Activated CD4-positive, alpha-beta T cell treated with anti-CD3 and anti-CD28 coated beads, Interleukin-2, amount 10 ng/mL, durations not matched to agents 7 days and 5 days (primary cell): ENCODE measurements around the gene IL16. TPM values are rescaled to one million over a fixed set of nuclear protein-coding genes. Genes with fewer than 3 reads are reported as not detected.

Source experiments
- CTCF ChIA-PET: fragments of 350-600 bp; sonication (Branson Sonifier 250); formaldehyde crosslinking; loops from one replicate; lab custom pipeline; 2021; ENCODE audit warnings: antibody characterized with exemption; lab: Charles Lee
- POLR2A ChIA-PET: fragments of 350-600 bp; sonication (Branson Sonifier 250); formaldehyde crosslinking; loops from one replicate; lab custom pipeline; 2021; ENCODE audit warnings: antibody characterized with exemption; lab: Charles Lee
- DNase-seq: peaks from one replicate; pipeline ENCODE4 v3.0.0-alpha.2; 2020
- H3K27ac Mint-ChIP-seq: one replicate; pipeline ENCODE4 v1.8.0; 2021; ENCODE audit warnings: mild to moderate bottlenecking, moderate library complexity, mixed read lengths
- H3K27me3 Mint-ChIP-seq: one replicate; pipeline ENCODE4 v1.8.0; 2021; ENCODE audit warnings: mixed read lengths
- H3K36me3 Mint-ChIP-seq: one replicate; pipeline ENCODE4 v1.8.0; 2021; ENCODE audit warnings: low read depth, mixed read lengths
- H3K4me1 Mint-ChIP-seq: one replicate; pipeline ENCODE4 v1.8.0; 2021; ENCODE audit warnings: mixed read lengths
- H3K4me3 Mint-ChIP-seq: one replicate; pipeline ENCODE4 v1.8.0; 2021; ENCODE audit warnings: mild to moderate bottlenecking, moderate library complexity, mixed read lengths
- H3K9me3 Mint-ChIP-seq: one replicate; pipeline ENCODE4 v1.8.0; 2021; ENCODE audit warnings: mixed read lengths
- total RNA-seq, 2 experiments: library from RNA; stranded (reverse); gene quantifications; one replicate each; pipeline ENCODE4 v1.2.3, GENCODE V29; 2021

The IL16 gene
- total RNA-seq, 2 experiments from 2014 or later, result 239 to 242 TPM

DNA sequence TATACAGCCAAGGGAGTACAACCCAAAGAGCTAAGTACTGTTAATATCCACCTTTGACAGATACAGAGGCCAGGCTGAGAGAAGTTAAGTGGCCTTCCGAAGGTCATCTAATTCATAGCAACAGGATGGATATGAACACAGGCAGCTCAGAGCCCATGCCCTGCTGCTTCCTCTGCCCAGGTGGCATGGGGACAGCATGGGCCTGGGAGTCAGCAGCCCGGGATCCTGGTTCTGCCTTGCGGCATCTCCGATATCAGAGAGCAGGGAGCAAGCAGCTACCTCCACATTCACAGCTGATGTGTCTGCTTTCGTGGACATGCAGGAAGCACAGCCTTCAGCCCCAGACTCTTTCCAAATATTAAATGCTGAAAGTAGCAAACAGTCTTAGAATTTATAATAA is 71.7 kb downstream of the IL16 start:
- ChIA-PET CTCF (interaction anchor here (0.9 to 4.0 kb wide), 5 partner anchors 12 to 164 kb away, joined by 3 to 50 read pairs (median 4); no protein-coding TSS in a partner anchor), POLR2A (no interaction called here)
- Mint-ChIP-seq H3K27ac (no peak overlapping the region), H3K4me3 (no peak overlapping the region), H3K36me3 (no peaks in the 10 kb centered on the region), H3K9me3 (no peaks in the 10 kb centered on the region), H3K4me1 (peaks cover 46% of the 10 kb centered on the region), H3K27me3 (peaks cover 7% of the 10 kb centered on the region)
- no peak for DNase-seq

DNA sequence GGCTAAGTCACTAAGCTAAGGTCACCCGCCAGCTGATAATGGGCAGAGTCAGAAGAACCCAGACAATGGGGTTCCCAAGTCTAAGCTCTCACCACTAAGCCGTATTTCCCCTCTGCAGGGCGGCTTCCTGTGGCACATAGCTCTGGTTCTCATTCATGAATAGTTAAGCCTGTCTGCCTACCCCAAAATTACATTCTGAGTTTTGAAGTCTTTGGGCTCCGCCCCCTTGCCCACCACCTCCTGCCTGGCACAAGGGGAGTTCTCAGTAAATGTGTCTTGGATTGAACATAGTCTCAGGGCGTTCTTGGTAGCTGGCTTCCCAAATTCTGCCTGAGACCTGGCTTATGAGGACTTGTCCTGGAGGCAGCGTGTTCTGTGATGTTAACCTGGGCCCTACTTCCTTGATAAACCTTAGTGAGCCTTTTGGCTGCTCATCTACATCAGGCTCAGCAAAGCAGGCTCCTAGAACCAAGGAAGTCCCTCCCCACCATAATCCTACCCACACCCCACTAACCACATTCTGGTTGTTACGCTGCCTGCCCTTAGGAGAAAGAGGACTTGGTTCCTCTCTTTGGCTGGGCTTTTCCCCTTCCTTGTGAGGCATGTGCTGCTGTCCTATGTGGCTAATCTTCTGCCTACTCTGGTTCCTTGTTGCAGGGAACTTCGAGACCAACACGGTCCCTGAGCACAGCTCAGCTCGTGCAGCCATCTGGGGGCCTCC is 72.4 kb downstream of the IL16 start:
- Mint-ChIP-seq H3K4me1 (peaks cover 46% of the 10 kb centered on the region), H3K9me3 (no peaks in the 10 kb centered on the region), H3K27me3 (peaks cover 7% of the 10 kb centered on the region), H3K4me3 (no peak overlapping the region), H3K36me3 (no peaks in the 10 kb centered on the region), H3K27ac (peak overlapping the region; percentile 71)
- CTCF ChIA-PET, result interaction anchor here (0.6 to 4.0 kb wide), 5 partner anchors 30 to 160 kb away, joined by 3 to 50 read pairs (median 4); no protein-coding TSS in a partner anchor
- DNase-seq, result no peak
- POLR2A ChIA-PET, result no interaction called here

DNA sequence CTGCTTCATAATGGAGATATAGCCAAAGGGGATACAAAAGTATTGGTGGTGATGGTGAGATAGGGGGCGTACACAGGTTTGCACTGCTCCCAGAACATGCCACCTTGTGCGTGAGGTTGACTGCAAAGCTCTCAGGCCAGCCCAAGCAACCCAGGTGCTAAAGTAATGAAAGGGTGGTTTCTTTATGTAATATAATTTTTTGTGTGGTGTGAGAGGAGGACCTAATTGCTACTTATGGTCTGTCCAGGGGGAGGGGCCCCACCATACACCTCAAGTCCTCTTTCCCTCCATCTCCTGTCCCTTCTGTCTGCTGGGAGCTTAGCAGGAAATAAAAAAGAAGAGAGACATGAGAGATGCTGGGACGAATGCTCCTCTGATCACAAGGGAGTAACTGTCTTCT is 73.5 kb downstream of the IL16 start:
- Mint-ChIP-seq H3K36me3 (no peaks in the 10 kb centered on the region), H3K4me3 (no peak overlapping the region), H3K9me3 (no peaks in the 10 kb centered on the region), H3K27me3 (peaks cover under 1% of the 10 kb centered on the region), H3K27ac (no peak overlapping the region), H3K4me1 (peaks cover 51% of the 10 kb centered on the region)
- DNase-seq, result no peak
- CTCF ChIA-PET, result interaction anchor here (1.3 kb wide), 1 partner anchor 118 kb away, joined by 3 read pairs; no protein-coding TSS in a partner anchor
- POLR2A ChIA-PET, result no interaction called here

DNA sequence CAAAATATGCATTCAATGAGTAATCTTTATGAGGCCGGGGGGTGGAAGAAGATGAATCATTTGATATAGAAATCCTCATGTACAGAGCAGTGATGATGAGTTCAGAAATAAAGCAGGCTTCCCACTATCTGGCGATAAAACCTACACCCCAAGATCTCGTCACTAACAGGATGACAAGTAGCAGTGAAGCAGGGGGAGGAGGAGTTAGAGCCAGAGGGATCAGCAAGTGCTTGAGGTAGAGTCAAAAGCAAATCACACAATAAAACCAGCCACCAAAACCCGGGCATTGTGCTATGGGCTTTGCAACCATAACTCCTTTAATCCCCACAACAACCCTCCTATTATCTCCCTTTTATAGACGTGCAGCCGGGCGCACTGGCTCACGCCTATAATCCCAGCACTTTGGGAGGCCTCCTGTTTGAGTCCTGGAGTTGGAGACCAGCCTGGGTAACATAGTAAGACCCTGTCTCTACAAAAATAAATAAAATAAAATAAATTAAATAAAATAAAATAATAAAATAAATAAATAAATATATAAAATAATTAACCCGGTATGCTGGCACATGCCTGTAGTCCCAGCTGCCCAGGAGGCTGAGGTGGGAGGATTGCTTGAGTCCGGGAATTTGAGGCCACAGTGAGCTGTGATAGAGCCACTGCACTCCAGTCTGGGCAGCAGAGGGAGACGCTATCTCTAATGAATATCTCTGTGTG is 74.3 kb downstream of the IL16 start:
- H3K27me3 Mint-ChIP-seq, result no peaks in the 10 kb centered on the region
- peaks cover 51% of the 10 kb centered on the region for H3K4me1 Mint-ChIP-seq
- POLR2A ChIA-PET, result no interaction called here
- no peak for DNase-seq
- no peaks in the 10 kb centered on the region for H3K9me3 Mint-ChIP-seq
- CTCF ChIA-PET, result no interaction called here
- H3K36me3 Mint-ChIP-seq, result no peaks in the 10 kb centered on the region
- no peak overlapping the region for H3K27ac Mint-ChIP-seq
- no peak overlapping the region for H3K4me3 Mint-ChIP-seq

DNA sequence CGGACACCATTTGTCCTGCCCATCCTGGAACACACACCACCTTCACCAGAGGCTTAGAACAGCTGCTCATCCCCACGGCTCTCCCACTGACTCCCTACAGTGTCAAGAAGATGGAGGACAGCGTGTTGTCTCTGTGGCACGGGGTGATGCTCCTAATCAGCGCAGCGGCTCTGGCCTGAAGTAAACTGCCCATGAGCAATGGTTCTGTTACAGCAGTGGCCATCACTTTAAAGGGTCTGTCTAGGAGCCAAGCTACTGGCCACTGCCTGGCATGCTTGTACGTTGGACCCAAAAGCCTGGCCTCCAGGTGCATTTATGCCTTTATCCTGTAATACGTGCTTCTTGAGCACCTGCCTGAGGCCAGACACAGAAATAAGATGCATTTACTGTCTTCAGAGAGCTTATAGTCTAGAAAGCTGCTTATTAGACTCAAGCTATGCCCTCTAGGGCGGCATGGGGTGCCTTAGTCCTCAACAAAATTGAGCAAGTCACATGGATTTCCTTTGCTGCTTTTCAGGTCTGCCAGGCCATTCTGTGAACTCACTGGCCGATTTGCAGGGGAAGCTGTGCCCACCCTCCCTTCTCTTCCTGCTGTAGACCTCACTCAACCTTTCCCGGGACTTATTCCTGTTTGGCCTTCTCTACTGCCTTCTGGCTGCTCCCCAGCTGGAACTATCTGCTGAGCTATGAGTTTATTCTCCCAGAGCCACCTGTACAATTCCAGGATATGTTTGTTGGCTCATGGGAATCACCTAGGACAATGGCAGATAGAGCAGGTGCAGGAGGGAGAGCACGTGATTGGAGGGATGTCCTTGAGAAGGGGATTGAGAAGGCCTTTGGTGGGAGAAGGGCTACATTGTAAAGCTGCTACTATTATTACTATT is 75.3 kb downstream of the IL16 start:
- H3K27ac Mint-ChIP-seq, result no peak overlapping the region
- no peaks in the 10 kb centered on the region for H3K27me3 Mint-ChIP-seq
- no peak overlapping the region for H3K4me3 Mint-ChIP-seq
- CTCF ChIA-PET, result interaction anchor here (0.8 kb wide), 1 partner anchor 342 kb away, joined by 3 read pairs; no protein-coding TSS in a partner anchor
- H3K9me3 Mint-ChIP-seq, result peaks cover 5% of the 10 kb centered on the region
- H3K4me1 Mint-ChIP-seq, result peaks cover 48% of the 10 kb centered on the region
- no peak for DNase-seq
- peaks cover 6% of the 10 kb centered on the region for H3K36me3 Mint-ChIP-seq
- POLR2A ChIA-PET, result no interaction called here

DNA sequence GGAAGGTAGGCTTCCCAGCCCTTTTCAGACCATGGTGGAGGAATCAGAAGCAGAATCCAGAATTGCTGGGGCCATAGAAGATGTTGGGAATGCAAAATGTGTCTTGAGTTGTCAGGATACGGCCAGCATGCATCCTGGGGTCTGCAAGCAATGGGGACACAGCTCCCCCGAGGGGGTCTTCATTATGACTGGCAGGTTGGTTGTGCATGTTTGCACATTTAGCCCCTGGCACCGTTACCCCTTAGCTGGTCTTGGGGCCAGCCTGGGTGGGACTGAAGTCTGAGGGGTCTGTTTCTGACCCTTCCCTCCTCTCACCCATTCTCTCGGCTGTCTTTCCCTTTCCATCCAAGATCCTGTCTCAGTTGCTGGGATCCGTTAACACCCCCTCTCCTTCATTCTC is 76.5 kb downstream of the IL16 start:
- DNase-seq, result no peak
- H3K4me3 Mint-ChIP-seq, result no peak overlapping the region
- peak overlapping the region; percentile 15 for H3K27ac Mint-ChIP-seq
- H3K9me3 Mint-ChIP-seq, result peaks cover 13% of the 10 kb centered on the region
- peaks cover 14% of the 10 kb centered on the region for H3K36me3 Mint-ChIP-seq
- no peaks in the 10 kb centered on the region for H3K27me3 Mint-ChIP-seq
- POLR2A ChIA-PET, result no interaction called here
- CTCF ChIA-PET, result interaction anchor here (2.7 kb wide), 2 partner anchors 14 to 128 kb away, joined by 15 to 16 read pairs; no protein-coding TSS in a partner anchor
- H3K4me1 Mint-ChIP-seq, result peaks cover 41% of the 10 kb centered on the region

DNA sequence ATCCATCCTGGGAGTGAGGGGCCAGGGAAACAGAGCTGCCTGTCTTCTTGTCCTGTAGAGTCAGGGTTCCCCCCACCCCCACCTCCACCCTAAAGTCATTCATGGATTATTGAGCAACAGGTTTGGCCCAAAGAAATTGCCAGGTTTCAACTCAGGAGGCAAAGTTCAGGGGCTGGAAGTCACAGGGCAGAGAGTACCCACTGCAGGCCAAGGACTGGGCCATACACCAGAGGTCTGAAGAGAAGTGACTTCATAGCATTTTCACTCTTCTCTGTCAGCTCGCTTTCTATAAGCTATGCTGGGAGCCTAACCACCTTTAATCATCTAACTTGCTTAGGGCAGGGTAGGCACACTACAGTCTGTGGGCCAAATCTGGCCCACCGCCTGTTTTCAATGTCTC is 77.2 kb downstream of the IL16 start:
- Mint-ChIP-seq H3K36me3 (peaks cover 21% of the 10 kb centered on the region), H3K4me1 (peaks cover 34% of the 10 kb centered on the region), H3K9me3 (peaks cover 18% of the 10 kb centered on the region), H3K27ac (no peak overlapping the region), H3K27me3 (no peaks in the 10 kb centered on the region), H3K4me3 (no peak overlapping the region)
- no peak for DNase-seq
- POLR2A ChIA-PET, result no interaction called here
- CTCF ChIA-PET, result interaction anchor here (0.7 to 2.7 kb wide), 9 partner anchors 8 to 127 kb away, joined by 3 to 23 read pairs (median 9); partner anchors contain the start of gene STARD5

DNA sequence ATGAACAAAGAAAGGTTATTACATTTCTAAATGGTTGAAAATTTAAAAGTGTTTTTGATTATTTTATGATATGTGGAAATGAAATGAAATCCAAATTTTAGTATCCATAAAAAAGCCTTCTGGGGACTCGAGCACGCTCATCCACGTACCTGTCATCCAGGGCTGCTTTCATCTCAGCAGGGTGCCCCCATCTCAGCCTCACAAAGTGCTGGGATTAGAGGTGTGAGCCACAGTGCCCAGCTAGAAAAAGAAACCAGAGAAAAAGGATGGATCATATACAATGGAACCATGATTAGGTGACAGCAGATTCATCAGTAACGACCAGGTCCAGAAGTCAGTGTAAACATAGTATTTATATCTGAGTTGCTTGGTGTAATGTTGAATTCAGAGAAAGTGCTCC is 77.6 kb downstream of the IL16 start:
- Mint-ChIP-seq H3K27me3 (no peaks in the 10 kb centered on the region), H3K4me1 (peaks cover 30% of the 10 kb centered on the region), H3K9me3 (peaks cover 18% of the 10 kb centered on the region), H3K27ac (no peak overlapping the region), H3K36me3 (peaks cover 23% of the 10 kb centered on the region), H3K4me3 (no peak overlapping the region)
- ChIA-PET CTCF (interaction anchor here (0.7 to 2.7 kb wide), 13 partner anchors 8 to 127 kb away, joined by 3 to 23 read pairs (median 8); partner anchors contain the start of gene STARD5), POLR2A (no interaction called here)
- no peak for DNase-seq

DNA sequence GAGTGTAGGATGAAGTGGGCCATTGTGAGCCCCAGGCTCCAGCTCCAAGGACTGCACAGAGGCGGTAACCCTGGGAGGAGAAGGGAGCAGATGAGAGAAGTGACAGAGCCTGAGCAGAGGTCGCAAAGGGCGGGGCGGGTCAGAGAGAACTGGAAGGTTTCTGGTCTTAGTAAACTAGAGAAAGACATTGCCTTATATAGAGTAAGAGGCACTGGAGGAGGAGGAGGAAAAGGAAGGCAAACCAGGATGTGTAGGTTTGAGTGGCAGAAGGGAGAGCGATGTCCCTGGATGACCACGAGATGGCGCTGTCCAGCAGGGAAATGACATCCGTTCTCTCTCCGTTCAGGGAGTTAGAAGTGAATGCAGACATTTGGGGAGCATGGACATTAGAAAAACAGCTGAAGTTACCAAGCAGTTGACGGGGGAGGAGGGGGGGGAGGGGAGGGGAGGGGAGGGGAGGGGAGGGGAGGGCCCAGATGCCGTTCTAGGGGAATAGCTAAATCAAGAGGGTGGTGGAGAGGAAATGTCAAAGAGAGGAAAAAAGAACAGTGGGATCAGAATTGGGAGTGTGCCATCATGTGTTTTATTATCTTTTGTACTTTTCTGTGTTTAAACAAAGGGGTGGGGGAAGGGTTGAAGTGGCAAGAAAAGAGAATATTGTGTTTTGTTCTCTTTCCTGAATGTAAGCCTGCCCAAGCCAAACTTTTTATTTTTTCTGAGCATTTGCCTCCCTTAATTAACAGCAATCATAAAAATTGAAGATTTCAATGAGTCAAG is 78.4 kb downstream of the IL16 start:
- Mint-ChIP-seq H3K27ac (peak overlapping the region; percentile 75), H3K4me3 (no peak overlapping the region), H3K9me3 (peaks cover 18% of the 10 kb centered on the region), H3K36me3 (peaks cover 23% of the 10 kb centered on the region), H3K4me1 (peaks cover 24% of the 10 kb centered on the region), H3K27me3 (no peaks in the 10 kb centered on the region)
- DNase-seq, result peak; percentile 89
- ChIA-PET POLR2A (interaction anchor here (0.6 kb wide), 1 partner anchor 58 kb away, joined by 7 read pairs; no protein-coding TSS in a partner anchor), CTCF (interaction anchor here (0.7 to 2.7 kb wide), 18 partner anchors 9 to 160 kb away, joined by 3 to 23 read pairs (median 5); partner anchors contain the start of gene STARD5)

DNA sequence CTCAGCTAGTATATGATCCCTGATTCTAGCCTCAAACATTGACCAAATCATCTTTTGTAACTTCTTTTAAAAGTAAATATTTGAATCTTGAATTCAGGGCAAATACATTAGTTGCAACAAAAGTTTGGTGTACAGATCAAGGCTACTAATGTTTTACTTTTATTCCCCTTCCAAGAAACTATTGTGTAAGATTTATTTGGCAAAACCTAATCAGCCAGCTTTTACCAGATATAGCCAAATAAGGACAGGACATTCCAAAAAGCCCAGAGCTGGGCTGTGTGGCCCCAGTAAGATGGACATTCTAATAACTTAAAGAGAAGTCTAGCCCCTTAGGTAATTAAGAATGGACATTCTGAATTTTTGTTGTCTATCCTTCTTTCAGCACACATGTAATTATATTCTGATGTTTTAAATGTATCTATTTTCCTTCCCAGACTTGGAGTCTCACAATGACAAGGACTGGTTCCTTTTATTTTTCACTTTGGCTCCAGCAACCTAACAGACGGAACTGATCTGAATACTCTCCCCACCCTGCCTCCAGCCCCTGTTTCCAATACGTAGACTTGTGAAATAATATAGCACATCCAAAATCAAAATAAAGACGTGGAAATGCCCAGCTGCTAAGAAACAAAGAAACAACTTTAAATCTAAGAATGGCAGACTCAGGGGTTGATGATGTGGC is 79.2 kb downstream of the IL16 start:
- peaks cover 23% of the 10 kb centered on the region for H3K36me3 Mint-ChIP-seq
- CTCF ChIA-PET, result interaction anchor here (0.7 to 2.7 kb wide), 15 partner anchors 10 to 159 kb away, joined by 3 to 23 read pairs (median 7); partner anchors contain the start of gene STARD5
- POLR2A ChIA-PET, result interaction anchor here (0.6 kb wide), 1 partner anchor 58 kb away, joined by 7 read pairs; no protein-coding TSS in a partner anchor
- DNase-seq, result no peak
- no peak overlapping the region for H3K4me3 Mint-ChIP-seq
- H3K27ac Mint-ChIP-seq, result no peak overlapping the region
- H3K27me3 Mint-ChIP-seq, result no peaks in the 10 kb centered on the region
- peaks cover 27% of the 10 kb centered on the region for H3K4me1 Mint-ChIP-seq
- peaks cover 18% of the 10 kb centered on the region for H3K9me3 Mint-ChIP-seq

DNA sequence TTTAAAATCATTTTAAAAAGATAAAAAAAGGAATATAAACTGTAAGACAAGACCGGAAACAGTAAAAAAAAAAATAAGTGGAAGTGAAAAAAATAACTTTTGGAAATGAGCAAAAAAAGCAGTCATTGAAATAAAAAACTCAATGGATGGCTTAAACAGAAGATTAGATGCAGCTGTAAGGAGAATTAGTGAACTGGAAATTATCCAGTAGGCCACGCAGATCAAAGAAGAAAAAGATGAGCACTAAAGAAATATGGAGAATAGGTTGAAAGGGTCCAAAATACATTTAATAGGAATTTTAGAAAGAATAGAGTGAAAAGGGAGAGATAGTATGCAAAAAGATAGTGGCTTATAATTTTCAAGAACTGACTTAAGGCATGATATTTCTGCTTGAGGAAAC is 80.3 kb downstream of the IL16 start:
- peaks cover 18% of the 10 kb centered on the region for H3K9me3 Mint-ChIP-seq

More for the DNA sequence above, 80.3 kb downstream of the IL16 start:
- no peaks in the 10 kb centered on the region for H3K27me3 Mint-ChIP-seq
- peaks cover 34% of the 10 kb centered on the region for H3K4me1 Mint-ChIP-seq
- no peak overlapping the region for H3K4me3 Mint-ChIP-seq
- POLR2A ChIA-PET, result no interaction called here
- no peak for DNase-seq
- no peak overlapping the region for H3K27ac Mint-ChIP-seq
- peaks cover 23% of the 10 kb centered on the region for H3K36me3 Mint-ChIP-seq
- CTCF ChIA-PET, result interaction anchor here (1.0 kb wide), 1 partner anchor 10 kb away, joined by 8 read pairs; no protein-coding TSS in a partner anchor
